ENCODE data around the gene CD1D.

- no peak for TF ChIP-seq CTCF (IDR thresholded peaks at IDR 0.05)
- no peak for TF ChIP-seq POLR2A (IDR thresholded peaks at IDR 0.05)
Measured at GRCh38 chr1:158131217-158131616, 49.5 kb upstream of the CD1D start.
